ENCODE results near the gene GHR.

- TF ChIP-seq, protein P1, sequence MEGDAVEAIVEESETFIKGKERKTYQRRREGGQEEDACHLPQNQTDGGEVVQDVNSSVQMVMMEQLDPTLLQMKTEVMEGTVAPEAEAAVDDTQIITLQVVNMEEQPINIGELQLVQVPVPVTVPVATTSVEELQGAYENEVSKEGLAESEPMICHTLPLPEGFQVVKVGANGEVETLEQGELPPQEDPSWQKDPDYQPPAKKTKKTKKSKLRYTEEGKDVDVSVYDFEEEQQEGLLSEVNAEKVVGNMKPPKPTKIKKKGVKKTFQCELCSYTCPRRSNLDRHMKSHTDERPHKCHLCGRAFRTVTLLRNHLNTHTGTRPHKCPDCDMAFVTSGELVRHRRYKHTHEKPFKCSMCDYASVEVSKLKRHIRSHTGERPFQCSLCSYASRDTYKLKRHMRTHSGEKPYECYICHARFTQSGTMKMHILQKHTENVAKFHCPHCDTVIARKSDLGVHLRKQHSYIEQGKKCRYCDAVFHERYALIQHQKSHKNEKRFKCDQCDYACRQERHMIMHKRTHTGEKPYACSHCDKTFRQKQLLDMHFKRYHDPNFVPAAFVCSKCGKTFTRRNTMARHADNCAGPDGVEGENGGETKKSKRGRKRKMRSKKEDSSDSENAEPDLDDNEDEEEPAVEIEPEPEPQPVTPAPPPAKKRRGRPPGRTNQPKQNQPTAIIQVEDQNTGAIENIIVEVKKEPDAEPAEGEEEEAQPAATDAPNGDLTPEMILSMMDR (optimal IDR thresholded peaks at IDR 0.05 in 1 of 3, IDR thresholded peaks at IDR 0.05 in 1 of 3, conservative IDR thresholded peaks at IDR 0.05 in 1 of 3; ENCODE audit: extremely low read depth in 1 of 3, insufficient read depth in 2 of 3, low read length in 3 of 3) = no peak
- no peak for TF ChIP-seq EZH2 (IDR thresholded peaks at IDR 0.05; ENCODE audit: low read length)
These were observed 198.4 kb downstream of the GHR start for GRCh38 chr5:42621662-42622061.
